Activated B cell treated with CpG ODN at 0.5 μM for 24 hours (primary cell): ENCODE data around the gene KLHL22. TPM values are rescaled to one million over a fixed set of nuclear protein-coding genes. Genes with fewer than 3 reads are reported as not detected.

Experiments used
- ATAC-seq: fragments of 200-7000 bp; cut with Tn5 transposase; one replicate; pipeline ENCODE4 v1.10.0; 2021; ENCODE audit warnings: low read depth, mild to moderate bottlenecking, moderate library complexity
- CTCF ChIA-PET: fragments of 350-600 bp; sonication (Branson Sonifier 250); formaldehyde crosslinking; loops from one replicate; lab custom pipeline; 2021; ENCODE audit warnings: antibody characterized with exemption; lab: Charles Lee
- POLR2A ChIA-PET: fragments of 350-600 bp; sonication (Branson Sonifier 250); formaldehyde crosslinking; loops from one replicate; lab custom pipeline; 2021; ENCODE audit warnings: antibody characterized with exemption; lab: Charles Lee
- DNase-seq: peaks from one replicate; pipeline ENCODE4 v3.0.0; 2022
- H3K27ac Mint-ChIP-seq: one replicate; pipeline ENCODE4 v1.8.0; 2020; ENCODE audit warnings: mixed read lengths
- H3K27me3 Mint-ChIP-seq: one replicate; pipeline ENCODE4 v1.8.0; 2021; ENCODE audit warnings: mixed read lengths
- H3K36me3 Mint-ChIP-seq: one replicate; pipeline ENCODE4 v1.8.0; 2021; ENCODE audit warnings: low read depth, mixed read lengths
- H3K4me1 Mint-ChIP-seq: one replicate; pipeline ENCODE4 v1.8.0; 2021; ENCODE audit warnings: mixed read lengths
- H3K4me3 Mint-ChIP-seq: one replicate; pipeline ENCODE4 v1.8.0; 2020; ENCODE audit warnings: mild to moderate bottlenecking, mixed read lengths
- H3K9me3 Mint-ChIP-seq: one replicate; pipeline ENCODE4 v1.8.0; 2020; ENCODE audit warnings: mixed read lengths
- intact Hi-C: fragments of 100-400 bp; cut with micrococcal nuclease; formaldehyde crosslinking; loops from one replicate; pipeline ENCODE4 v1.15.1; 2024
- total RNA-seq: library from RNA; stranded (reverse); gene quantifications from 2 replicates; pipeline ENCODE4 v1.2.3, GENCODE V29; 2022
- TF ChIP-seq, protein P1 (sequence below): fragments of 200-600 bp; IDR thresholded peaks from one replicate; pipeline ENCODE4 v1.8.0; 2022; ENCODE audit warnings: antibody characterized with exemption, mild to moderate bottlenecking

Gene KLHL22
- total RNA-seq, 1 donor from 2014 or later: 26.1 TPM

DNA sequence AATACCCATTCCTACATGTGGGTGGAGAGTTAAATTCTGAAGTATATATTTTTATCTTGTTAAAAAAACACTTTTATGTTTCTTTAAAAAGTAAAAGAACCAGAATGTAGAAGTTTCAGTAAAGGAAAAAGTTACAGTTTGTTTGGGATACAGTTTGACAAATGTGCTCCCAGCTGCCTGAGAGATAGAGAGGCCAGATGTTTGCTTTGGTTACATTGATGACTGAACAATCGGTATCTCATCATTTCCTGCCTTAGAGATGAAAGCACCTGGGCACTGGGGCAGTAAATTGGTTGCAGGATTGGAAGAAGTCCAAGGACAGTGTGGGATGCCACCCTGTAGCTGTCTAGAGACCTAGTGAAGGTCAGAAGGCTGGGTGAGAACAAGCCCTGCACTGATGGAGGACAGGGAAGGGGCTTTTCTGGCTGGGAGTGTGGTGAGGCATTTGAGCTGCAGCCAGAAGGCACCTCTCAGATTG lies 28.4 kb upstream of the KLHL22 start:
- Mint-ChIP-seq H3K4me3 (no peak overlapping the region), H3K36me3 (peaks cover 66% of the 10 kb centered on the region), H3K9me3 (no peaks in the 10 kb centered on the region), H3K4me1 (peaks cover 36% of the 10 kb centered on the region), H3K27ac (peak overlapping the region; percentile 60), H3K27me3 (no peaks in the 10 kb centered on the region)
- DNase-seq (no peak), ATAC-seq (peak; percentile 10)
- intact Hi-C loops: no loop called here
- ChIA-PET POLR2A (interaction anchor here (0.7 kb wide), 1 partner anchor 138 kb away, joined by 3 read pairs; no protein-coding TSS in a partner anchor), CTCF (no interaction called here)
- TF ChIP-seq, protein P1, sequence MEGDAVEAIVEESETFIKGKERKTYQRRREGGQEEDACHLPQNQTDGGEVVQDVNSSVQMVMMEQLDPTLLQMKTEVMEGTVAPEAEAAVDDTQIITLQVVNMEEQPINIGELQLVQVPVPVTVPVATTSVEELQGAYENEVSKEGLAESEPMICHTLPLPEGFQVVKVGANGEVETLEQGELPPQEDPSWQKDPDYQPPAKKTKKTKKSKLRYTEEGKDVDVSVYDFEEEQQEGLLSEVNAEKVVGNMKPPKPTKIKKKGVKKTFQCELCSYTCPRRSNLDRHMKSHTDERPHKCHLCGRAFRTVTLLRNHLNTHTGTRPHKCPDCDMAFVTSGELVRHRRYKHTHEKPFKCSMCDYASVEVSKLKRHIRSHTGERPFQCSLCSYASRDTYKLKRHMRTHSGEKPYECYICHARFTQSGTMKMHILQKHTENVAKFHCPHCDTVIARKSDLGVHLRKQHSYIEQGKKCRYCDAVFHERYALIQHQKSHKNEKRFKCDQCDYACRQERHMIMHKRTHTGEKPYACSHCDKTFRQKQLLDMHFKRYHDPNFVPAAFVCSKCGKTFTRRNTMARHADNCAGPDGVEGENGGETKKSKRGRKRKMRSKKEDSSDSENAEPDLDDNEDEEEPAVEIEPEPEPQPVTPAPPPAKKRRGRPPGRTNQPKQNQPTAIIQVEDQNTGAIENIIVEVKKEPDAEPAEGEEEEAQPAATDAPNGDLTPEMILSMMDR: no peak

GRCh38 chr22:20523086-20523983 lies 27.7 kb upstream of the KLHL22 start:
- H3K9me3 Mint-ChIP-seq: no peaks in the 10 kb centered on the region
- no peak overlapping the region for H3K4me3 Mint-ChIP-seq
- H3K4me1 Mint-ChIP-seq: peaks cover 40% of the 10 kb centered on the region
- peak overlapping the region; percentile 50 for H3K27ac Mint-ChIP-seq
- DNase-seq (no peak), ATAC-seq (no peak)
- TF ChIP-seq, protein P1: no peak
- CTCF ChIA-PET: no interaction called here
- POLR2A ChIA-PET: interaction anchor here (0.7 kb wide), 1 partner anchor 139 kb away, joined by 3 read pairs; no protein-coding TSS in a partner anchor
- H3K27me3 Mint-ChIP-seq: no peaks in the 10 kb centered on the region
- intact Hi-C loops: loop anchor here (2.0 kb wide), 1 partner anchor 15 kb away; no protein-coding TSS in a partner anchor
- H3K36me3 Mint-ChIP-seq: peaks cover 68% of the 10 kb centered on the region

- TF ChIP-seq, protein P1: no peak
- Mint-ChIP-seq H3K4me3 (no peak overlapping the region), H3K27ac (no peak overlapping the region), H3K4me1 (peaks cover 45% of the 10 kb centered on the region), H3K27me3 (no peaks in the 10 kb centered on the region), H3K36me3 (peaks cover 69% of the 10 kb centered on the region), H3K9me3 (no peaks in the 10 kb centered on the region)
- POLR2A ChIA-PET: no interaction called here
- CTCF ChIA-PET: no interaction called here
- DNase-seq: no peak
- intact Hi-C loops: loop anchor here (2.0 kb wide), 1 partner anchor 14 kb away; no protein-coding TSS in a partner anchor
- ATAC-seq: no peak
Observed at GRCh38 chr22:20522134-20523004, 26.8 kb upstream of the KLHL22 start.

DNA sequence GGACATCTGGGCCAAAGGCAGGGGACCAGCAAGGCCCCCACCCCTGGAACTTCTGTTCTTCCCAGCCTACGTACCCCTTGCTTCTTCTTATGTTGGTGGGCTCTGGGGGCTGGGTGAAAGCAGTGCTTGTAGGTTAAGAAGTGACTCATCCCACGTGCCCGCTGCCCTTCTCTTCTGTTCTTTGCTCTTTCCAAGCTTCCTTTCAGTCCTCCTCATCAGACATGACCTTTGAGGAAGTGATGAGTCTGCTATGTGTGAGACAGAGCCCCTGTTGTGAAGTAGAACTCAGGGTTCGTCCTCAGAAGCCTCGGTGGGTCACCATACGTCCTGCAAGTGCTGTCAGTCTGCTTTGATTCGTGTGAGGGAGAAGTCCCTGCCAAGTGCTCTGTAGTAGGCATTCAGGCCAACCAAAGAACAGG lies 24.5 kb upstream of the KLHL22 start:
- DNase-seq: no peak

More for the DNA sequence above, 24.5 kb upstream of the KLHL22 start:
- Mint-ChIP-seq H3K36me3 (peaks cover 66% of the 10 kb centered on the region), H3K4me3 (no peak overlapping the region), H3K27ac (no peak overlapping the region), H3K9me3 (no peaks in the 10 kb centered on the region), H3K27me3 (no peaks in the 10 kb centered on the region), H3K4me1 (peaks cover 43% of the 10 kb centered on the region)
- POLR2A ChIA-PET: no interaction called here
- CTCF ChIA-PET: no interaction called here
- ATAC-seq: no peak
- intact Hi-C loops: no loop called here
- TF ChIP-seq, protein P1: no peak
